Suppressor macrophage (primary cell): ENCODE data around the gene TSSC4.

Experiments used
- DNase-seq, 4 experiments: peaks; one replicate each; pipeline ENCODE4 v3.0.0-alpha.2; 2020 to 2022

TSSC4 gene

GRCh38 chr11:2419638-2420501 lies 19.3 kb downstream of the TSSC4 start:
- DNase-seq: peak; percentile 83 to 92 (median 88)

GRCh38 chr11:2420502-2421225 lies 20.1 kb downstream of the TSSC4 start:
- DNase-seq: peak; percentile 82 to 93 (median 88)

- no peak for DNase-seq
Measured at GRCh38 chr11:2421226-2421994, 20.9 kb downstream of the TSSC4 start.

DNA sequence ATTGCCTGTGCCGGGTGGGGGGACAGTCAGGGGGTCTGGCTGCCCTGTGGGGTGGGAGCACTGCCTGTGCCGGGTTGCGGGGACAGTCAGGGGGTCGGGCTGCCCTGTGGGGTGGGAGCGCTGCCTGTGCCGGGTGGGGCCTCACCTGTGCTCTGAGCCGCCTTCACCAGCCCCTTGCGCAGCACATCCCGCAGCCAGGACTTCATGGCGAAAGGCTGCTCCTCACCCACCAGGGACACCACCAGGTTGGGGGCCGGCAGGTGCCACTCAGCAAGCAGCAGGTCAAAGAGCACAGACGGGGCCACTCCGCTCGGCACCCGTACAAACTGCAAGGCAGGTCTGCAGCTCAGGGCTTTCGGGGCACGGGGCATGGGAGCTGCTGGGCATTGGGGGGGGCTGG lies 21.4 kb downstream of the TSSC4 start:
- no peak for DNase-seq

- DNase-seq: no peak
Measured at GRCh38 chr11:2422461-2423156, 22.1 kb downstream of the TSSC4 start.

- DNase-seq: no peak
Measured at GRCh38 chr11:2423157-2424025, 22.8 kb downstream of the TSSC4 start.

GRCh38 chr11:2424811-2425495 lies 24.4 kb downstream of the TSSC4 start:
- DNase-seq: peak; percentile 52 to 77 (median 68)

GRCh38 chr11:2425506-2425905 lies 25.0 kb downstream of the TSSC4 start:
- no peak for DNase-seq

DNA sequence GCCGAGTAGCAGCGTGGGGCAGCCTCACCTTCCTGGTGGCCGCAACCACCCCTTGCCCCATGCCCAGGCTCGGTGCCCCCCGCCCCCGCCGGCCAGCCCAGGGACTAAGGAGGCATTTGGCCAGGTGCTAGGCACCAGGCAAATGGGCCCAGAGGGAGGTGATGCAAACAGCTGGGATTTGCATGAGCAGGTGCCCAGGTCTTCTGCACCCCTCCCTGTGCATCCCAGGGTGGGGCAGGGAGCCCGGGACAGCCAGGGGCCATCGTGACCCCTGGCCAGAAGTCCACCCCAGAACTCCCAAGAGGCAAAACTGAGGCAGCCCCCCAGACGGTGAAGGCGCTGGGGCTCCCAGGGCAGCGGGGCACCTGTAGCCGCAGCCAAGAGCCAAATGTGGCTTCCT lies 25.7 kb downstream of the TSSC4 start:
- no peak for DNase-seq

- DNase-seq: no peak
Measured at GRCh38 chr11:2426826-2427521, 26.4 kb downstream of the TSSC4 start.

GRCh38 chr11:2427721-2428321 lies 27.3 kb downstream of the TSSC4 start:
- DNase-seq: no peak

DNA sequence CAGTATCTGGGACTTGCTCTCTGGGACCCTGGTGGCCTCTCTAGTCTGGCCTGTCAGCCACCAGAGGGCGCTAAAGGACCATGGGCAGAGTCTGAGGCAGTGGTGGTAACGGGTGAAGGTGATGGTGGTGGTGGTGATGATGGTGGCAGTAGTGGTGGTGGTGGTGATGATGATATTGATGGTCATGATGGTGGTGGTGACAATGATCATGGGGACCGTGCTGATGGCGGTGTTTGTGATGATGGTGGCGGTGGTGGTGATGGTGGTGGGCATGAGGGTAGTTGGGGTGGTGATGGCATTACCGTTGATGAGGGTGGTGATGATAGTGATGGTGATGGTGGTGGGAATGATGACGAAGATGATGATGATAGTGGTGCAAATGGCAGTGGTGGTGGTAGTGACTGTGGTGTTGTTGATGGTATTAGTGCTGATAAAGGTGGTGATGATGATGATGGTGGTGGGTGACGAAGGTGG lies 27.8 kb downstream of the TSSC4 start:
- peak; percentile 80 to 92 (median 90) for DNase-seq

- no peak for DNase-seq
Measured at GRCh38 chr11:2431395-2431794, 30.8 kb downstream of the TSSC4 start.

GRCh38 chr11:2432171-2432621 lies 31.6 kb downstream of the TSSC4 start:
- DNase-seq: no peak

DNA sequence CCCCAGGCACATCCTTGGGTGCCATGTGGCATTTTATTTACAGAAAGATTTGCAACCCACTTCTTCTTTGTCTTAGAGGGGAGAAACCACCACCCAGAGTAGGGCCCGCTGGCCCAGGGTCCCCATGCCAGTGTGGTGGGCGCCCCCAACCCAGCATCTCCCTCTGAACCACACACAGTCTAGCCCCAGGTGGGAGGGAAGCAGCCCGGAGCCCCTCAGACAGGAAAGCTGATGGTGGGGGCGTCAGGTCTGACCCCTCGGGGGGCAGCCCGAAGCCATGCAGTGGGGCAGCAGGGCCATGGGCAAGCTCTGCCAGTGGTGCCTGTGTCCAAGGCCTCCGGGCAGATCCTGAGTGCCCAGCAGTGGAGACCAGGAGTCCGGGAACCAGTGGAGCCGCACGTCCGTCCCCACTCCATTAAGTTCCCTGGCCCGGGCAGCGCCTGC lies 32.1 kb downstream of the TSSC4 start:
- DNase-seq: no peak

GRCh38 chr11:2433106-2433925 lies 32.8 kb downstream of the TSSC4 start:
- DNase-seq: no peak

- DNase-seq: no peak
Measured at GRCh38 chr11:2434008-2434407, 33.5 kb downstream of the TSSC4 start.

GRCh38 chr11:2434506-2435255 lies 34.1 kb downstream of the TSSC4 start:
- no peak for DNase-seq
